A549 (cell line): ENCODE data around the gene NPAS2.

Source experiments
- CTCF ChIP-seq: fragments of >200 bp; sonication (Bioruptor Twin); formaldehyde crosslinking; IDR thresholded peaks from 3 replicates; pipeline ENCODE4 v1.5.1; 2016
- EP300 ChIP-seq, 2 experiments: fragments of >200 bp; sonication (Bioruptor Twin); formaldehyde crosslinking; IDR thresholded peaks; 2 replicates in 1 of 2; 3 replicates in 1 of 2; pipeline ENCODE4 v1.6.1; 2016 to 2017
- FOSL2 ChIP-seq, 2 experiments: fragments of 450-650 bp in 1 of 2; fragments of >200 bp in 1 of 2; sonication (Bioruptor Twin) in 1 of 2; formaldehyde crosslinking; IDR thresholded peaks; 2 replicates each; pipeline versions ENCODE4 v1.5.0 to v1.6.1; 2016 to 2020; ENCODE audit warnings: mild to moderate bottlenecking in 1 of 2, moderate library complexity in 1 of 2
- HDAC2 ChIP-seq: fragments of 200-600 bp; sonication (generic); IDR thresholded peaks from 2 replicates; pipeline ENCODE4 v1.6.1; 2016
- RCOR1 ChIP-seq: fragments of 150-350 bp; IDR thresholded peaks from 2 replicates; pipeline ENCODE4 v1.6.1; 2014; ENCODE audit warnings: antibody characterized with exemption, low read length, low read depth

GRCh38 chr2:101002562-101003277 is 182.8 kb downstream of the NPAS2 start:
- no peak for TF ChIP-seq HDAC2
- no peak for TF ChIP-seq CTCF
- no peak for TF ChIP-seq EP300 (IDR thresholded peaks at IDR 0.05)
- no peak for TF ChIP-seq FOSL2 (IDR thresholded peaks at IDR 0.05)
- no peak for TF ChIP-seq FOSL2 (CRISPR knock-in tag; IDR thresholded peaks at IDR 0.05)
- no peak for TF ChIP-seq RCOR1
